CD4-positive, CD25-positive, alpha-beta regulatory T cell (primary cell): ENCODE results near the gene LILRB2. TPM values are rescaled to one million over a fixed set of nuclear protein-coding genes. Genes with fewer than 3 reads are reported as not detected.
A peak's percentile ranks its signal among the peaks of the same experiment; 100 is the strongest.
"Not testable (repeated sequence)": the region's sequence is repeated elsewhere in the genome, so short reads cannot be mapped to it uniquely, and the experiment has no call there.

Experiments
- ATAC-seq, 2 donors: fragments of 150-1000 bp; cut with Tn5 transposase; one replicate each; pipeline ENCODE4 v1.10.0; 2021; ENCODE audit warnings: low read depth in 2 of 2, moderate number of reproducible peaks in 2 of 2, moderate library complexity in 1 of 2
- DNase-seq, 3 donors: peaks; one replicate each; pipeline versions ENCODE4 v3.0.0 to v3.0.0-alpha.2; 2012 to 2022; ENCODE audit warnings: mixed read lengths in 1 of 3
- H3K27ac ChIP-seq: one replicate; pipeline ENCODE4 v1.7.0; 2013; ENCODE audit warnings: mild to moderate bottlenecking, low read length; ENCODE audit not compliant: insufficient read depth, poor library complexity, severe bottlenecking
- H3K27me3 ChIP-seq: one replicate; pipeline ENCODE4 v1.7.0; 2013; ENCODE audit warnings: low read length; ENCODE audit not compliant: control insufficient read depth, insufficient read depth
- H3K36me3 ChIP-seq: one replicate; pipeline ENCODE4 v1.7.0; 2013; ENCODE audit warnings: mild to moderate bottlenecking, low read length, moderate library complexity; ENCODE audit not compliant: control insufficient read depth, insufficient read depth
- H3K4me1 ChIP-seq: 2 replicates; pipeline ENCODE4 v1.7.0; 2013; ENCODE audit warnings: mild to moderate bottlenecking, low read length; ENCODE audit not compliant: insufficient read depth, control insufficient read depth, poor library complexity, severe bottlenecking
- H3K4me3 ChIP-seq: one replicate; pipeline ENCODE4 v1.7.0; 2013; ENCODE audit warnings: low read depth, mild to moderate bottlenecking, low read length, moderate library complexity
- H3K9me3 ChIP-seq, 2 experiments: 1 replicate in 1 of 2; 2 replicates in 1 of 2; pipeline ENCODE4 v1.7.0; 2013; ENCODE audit warnings: low read length in 2 of 2, mild to moderate bottlenecking in 1 of 2, moderate library complexity in 1 of 2; ENCODE audit not compliant: control insufficient read depth in 2 of 2
- H3K27ac Mint-ChIP-seq, 3 donors: one replicate each; pipeline ENCODE4 v1.8.0; 2020 to 2022; ENCODE audit warnings: mild to moderate bottlenecking in 3 of 3, mixed read lengths in 3 of 3, moderate library complexity in 2 of 3
- H3K27me3 Mint-ChIP-seq: one replicate; pipeline ENCODE4 v1.8.0; 2022; ENCODE audit warnings: mild to moderate bottlenecking, mixed read lengths
- H3K36me3 Mint-ChIP-seq: one replicate; pipeline ENCODE4 v1.8.0; 2020; ENCODE audit warnings: mixed read lengths
- H3K4me1 Mint-ChIP-seq, 4 donors: one replicate each; pipeline ENCODE4 v1.8.0; 2020 to 2022; ENCODE audit warnings: mixed read lengths in 4 of 4, mild to moderate bottlenecking in 1 of 4
- H3K4me3 Mint-ChIP-seq, 4 donors: one replicate each; pipeline ENCODE4 v1.8.0; 2020 to 2022; ENCODE audit warnings: mild to moderate bottlenecking in 4 of 4, mixed read lengths in 4 of 4, moderate library complexity in 3 of 4
- H3K9me3 Mint-ChIP-seq, 7 donors: one replicate each; pipeline ENCODE4 v1.8.0; 2020 to 2022; ENCODE audit warnings: mixed read lengths in 7 of 7, mild to moderate bottlenecking in 3 of 7, moderate library complexity in 2 of 7
- polyA plus RNA-seq, 4 donors: library from polyadenylated mRNA; unstranded; fragments of 300-500 nt; fragmentation: Illumina TruSeq; gene quantifications; one replicate each; pipeline ENCODE4 v1.2.3, GENCODE V29; 2021
- total RNA-seq: library from RNA; stranded (reverse); gene quantifications from one replicate; pipeline ENCODE4 v1.2.3, GENCODE V29; 2022

Gene LILRB2
- total and polyA plus RNA-seq, 5 donors from 2014 or later = 0.24 TPM; not detected in 4

DNA sequence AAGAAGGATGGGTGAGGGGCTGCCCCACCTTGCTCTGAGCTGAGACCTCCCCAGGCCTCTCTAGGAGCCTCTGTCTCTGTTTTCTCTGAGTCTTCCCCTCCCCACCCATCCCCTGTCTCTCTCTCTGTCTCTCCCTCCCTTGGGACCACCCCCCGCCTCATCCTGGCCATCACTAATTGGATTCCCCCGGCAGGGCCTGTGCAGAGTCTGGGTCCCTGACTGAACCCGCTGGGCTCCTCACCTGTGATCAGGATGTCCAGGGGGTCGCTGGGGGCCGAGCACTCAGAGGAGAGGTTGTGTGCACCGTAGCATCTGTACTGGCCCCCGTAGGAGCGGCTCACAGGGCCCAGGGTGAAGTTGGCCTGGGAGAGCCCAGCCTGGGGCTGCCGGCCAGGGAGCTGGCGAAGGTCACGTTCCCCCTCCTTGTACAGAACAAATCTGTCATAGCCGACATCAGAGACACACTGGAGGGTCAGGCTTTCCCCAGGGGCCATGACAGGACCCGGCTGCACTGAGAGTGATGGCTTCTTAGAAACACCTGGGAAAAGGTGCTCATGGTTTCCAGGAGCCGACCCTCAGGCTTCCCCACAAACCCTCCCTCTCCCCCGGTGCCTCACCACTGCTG, 2.2 kb downstream of the LILRB2 start:
- H3K36me3 ChIP-seq, H3K4me1 ChIP-seq, H3K4me1 Mint-ChIP-seq, H3K4me3 ChIP-seq, DNase-seq, ATAC-seq, H3K36me3 Mint-ChIP-seq, H3K9me3 ChIP-seq, H3K27ac Mint-ChIP-seq, H3K27ac ChIP-seq, H3K27me3 ChIP-seq, H3K9me3 Mint-ChIP-seq: not testable (repeated sequence)
- peak overlapping the region in 1 of 4 donors; percentile 38 for H3K4me3 Mint-ChIP-seq
- H3K27me3 Mint-ChIP-seq = peaks cover 27% of the 10 kb centered on the region

- DNase-seq, H3K27ac ChIP-seq, H3K36me3 Mint-ChIP-seq, ATAC-seq, H3K4me1 ChIP-seq, H3K4me1 Mint-ChIP-seq, H3K9me3 Mint-ChIP-seq, H3K4me3 ChIP-seq, H3K36me3 ChIP-seq, H3K27me3 ChIP-seq, H3K9me3 ChIP-seq, H3K27ac Mint-ChIP-seq: not testable (repeated sequence)
- Mint-ChIP-seq H3K4me3 (peak overlapping the region in 1 of 4 donors; percentile 38), H3K27me3 (peaks cover 25% of the 10 kb centered on the region)
Measured at GRCh38 chr19:54278056-54278455, 2.9 kb downstream of the LILRB2 start.

GRCh38 chr19:54277111-54277615, 3.7 kb downstream of the LILRB2 start:
- not testable (repeated sequence) for H3K9me3 ChIP-seq, H3K4me3 Mint-ChIP-seq, H3K36me3 Mint-ChIP-seq, H3K4me1 Mint-ChIP-seq, H3K27ac Mint-ChIP-seq, ATAC-seq, H3K27me3 ChIP-seq, H3K4me3 ChIP-seq, H3K9me3 Mint-ChIP-seq, H3K4me1 ChIP-seq, DNase-seq, H3K27ac ChIP-seq, H3K36me3 ChIP-seq
- peaks cover 22% of the 10 kb centered on the region for H3K27me3 Mint-ChIP-seq

GRCh38 chr19:54275951-54276350, 5.0 kb downstream of the LILRB2 start:
- no peak for DNase-seq
- Histone ChIP-seq H3K36me3 (no peaks in the 10 kb centered on the region), H3K4me3 (no peak overlapping the region), H3K4me1 (no peaks in the 10 kb centered on the region), H3K9me3 (no peaks in the 10 kb centered on the region), H3K27ac (no peak overlapping the region), H3K27me3 (peaks cover 1% of the 10 kb centered on the region)
- Mint-ChIP-seq H3K27me3 (peaks cover 19% of the 10 kb centered on the region), H3K9me3 (no peaks in the 10 kb centered on the region), H3K36me3 (no peaks in the 10 kb centered on the region), H3K27ac (no peak overlapping the region), H3K4me1 (no peaks in the 10 kb centered on the region), H3K4me3 (no peak overlapping the region)
- no peak for ATAC-seq

GRCh38 chr19:54274516-54274915, 6.4 kb downstream of the LILRB2 start:
- H3K27me3 Mint-ChIP-seq = peaks cover 21% of the 10 kb centered on the region
- H3K4me1 ChIP-seq, H3K9me3 Mint-ChIP-seq, H3K4me3 Mint-ChIP-seq, H3K36me3 ChIP-seq, H3K36me3 Mint-ChIP-seq, ATAC-seq, H3K27ac ChIP-seq, DNase-seq, H3K9me3 ChIP-seq, H3K4me3 ChIP-seq, H3K27me3 ChIP-seq, H3K27ac Mint-ChIP-seq, H3K4me1 Mint-ChIP-seq: not testable (repeated sequence)

DNA sequence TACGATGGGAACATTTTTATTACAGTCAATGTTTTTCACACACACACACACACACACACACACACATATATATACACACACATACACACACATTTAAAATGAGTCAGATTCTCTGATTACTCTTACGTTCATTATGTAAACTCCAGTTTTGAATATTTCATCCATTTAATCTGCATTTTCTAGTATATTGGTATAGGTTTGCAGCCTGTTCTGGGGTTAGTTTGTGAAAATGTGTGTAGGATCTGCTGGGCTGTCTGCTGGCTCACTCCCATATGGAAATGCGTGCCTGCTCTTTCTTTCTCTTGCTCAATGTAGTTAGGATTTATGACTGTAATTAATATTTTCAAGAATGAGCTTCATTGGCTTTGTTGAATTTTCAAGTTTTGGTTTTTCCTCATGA, 7.1 kb downstream of the LILRB2 start:
- no peak overlapping the region for H3K27ac ChIP-seq

DNA sequence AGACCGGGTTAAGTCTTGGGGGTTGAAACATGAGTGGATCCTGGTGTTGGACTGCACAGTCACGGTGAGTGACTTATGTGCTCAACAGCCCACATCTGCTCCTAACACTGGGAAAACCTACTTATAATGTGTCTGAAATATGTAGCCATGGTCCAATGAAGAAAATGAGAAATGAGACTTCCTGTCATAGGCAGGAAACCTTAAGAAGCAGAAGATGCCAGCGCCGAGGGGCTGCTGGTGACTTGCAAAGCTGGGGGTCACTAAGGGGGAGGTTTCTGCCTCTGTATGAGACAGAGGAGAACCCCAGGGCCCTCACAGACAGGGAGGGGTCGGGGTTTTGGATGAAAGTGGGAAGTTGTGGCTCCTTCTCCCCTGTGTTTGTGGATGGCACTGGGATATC, 8.7 kb downstream of the LILRB2 start:
- H3K36me3 ChIP-seq, DNase-seq, H3K4me3 ChIP-seq, H3K9me3 Mint-ChIP-seq, H3K9me3 ChIP-seq, ATAC-seq, H3K27ac ChIP-seq, H3K4me3 Mint-ChIP-seq, H3K27ac Mint-ChIP-seq, H3K4me1 ChIP-seq, H3K36me3 Mint-ChIP-seq, H3K4me1 Mint-ChIP-seq, H3K27me3 ChIP-seq: not testable (repeated sequence)
- peaks cover 21% of the 10 kb centered on the region for H3K27me3 Mint-ChIP-seq

More for the DNA sequence above, 7.1 kb downstream of the LILRB2 start:
- Histone ChIP-seq H3K4me1 (no peaks in the 10 kb centered on the region), H3K4me3 (no peak overlapping the region), H3K27me3 (peaks cover 1% of the 10 kb centered on the region), H3K9me3 (no peaks in the 10 kb centered on the region), H3K36me3 (no peaks in the 10 kb centered on the region)
- Mint-ChIP-seq H3K9me3 (no peaks in the 10 kb centered on the region), H3K27ac (no peak overlapping the region), H3K27me3 (peaks cover 21% of the 10 kb centered on the region), H3K4me3 (no peak overlapping the region), H3K4me1 (no peaks in the 10 kb centered on the region), H3K36me3 (no peaks in the 10 kb centered on the region)
- ATAC-seq (no peak), DNase-seq (no peak)

- H3K4me3 ChIP-seq, H3K27ac Mint-ChIP-seq, H3K9me3 Mint-ChIP-seq, H3K9me3 ChIP-seq, H3K27ac ChIP-seq, H3K27me3 ChIP-seq, H3K4me1 Mint-ChIP-seq, H3K36me3 Mint-ChIP-seq, H3K36me3 ChIP-seq, H3K4me3 Mint-ChIP-seq, DNase-seq, H3K4me1 ChIP-seq, ATAC-seq: not testable (repeated sequence)
- peaks cover 21% of the 10 kb centered on the region for H3K27me3 Mint-ChIP-seq
Measured at GRCh38 chr19:54271587-54271986, 9.3 kb downstream of the LILRB2 start.
